ENCODE results near the gene SLC38A11.

SLC38A11 gene

GRCh38 chr2:164935118-164936101, 19.9 kb downstream of the SLC38A11 start:
- H3K4me3 ChIP-seq (ENCODE audit: severe bottlenecking), result no peak overlapping the region
- no peak for ATAC-seq (ENCODE audit: low read depth)

GRCh38 chr2:164934401-164935117, 20.8 kb downstream of the SLC38A11 start:
- Histone ChIP-seq H3K27me3 (ENCODE audit: insufficient read depth, poor library complexity, severe bottlenecking) (no peaks in the 10 kb centered on the region), H3K9me3 (ENCODE audit: severe bottlenecking) (no peaks in the 10 kb centered on the region), H3K4me3 (ENCODE audit: severe bottlenecking) (no peak overlapping the region), H3K4me1 (ENCODE audit: insufficient read depth, poor library complexity, severe bottlenecking) (no peaks in the 10 kb centered on the region), H3K36me3 (ENCODE audit: low read depth) (no peaks in the 10 kb centered on the region), H3K27ac (ENCODE audit: poor library complexity, severe bottlenecking) (no peak overlapping the region)
- no peak for TF ChIP-seq CTCF (IDR thresholded peaks at IDR 0.05; ENCODE audit: poor library complexity, severe bottlenecking)
- DNase-seq (ENCODE audit: low spot score), result no peak
- ATAC-seq (ENCODE audit: low read depth), result no peak

More at GRCh38 chr2:164935118-164936101, 19.9 kb downstream of the SLC38A11 start:
- H3K4me1 ChIP-seq (ENCODE audit: insufficient read depth, poor library complexity, severe bottlenecking), result no peaks in the 10 kb centered on the region
- no peaks in the 10 kb centered on the region for H3K9me3 ChIP-seq (ENCODE audit: severe bottlenecking)
- no peak for DNase-seq (ENCODE audit: low spot score)
- H3K36me3 ChIP-seq (ENCODE audit: low read depth), result no peaks in the 10 kb centered on the region
- TF ChIP-seq CTCF (IDR thresholded peaks at IDR 0.05; ENCODE audit: poor library complexity, severe bottlenecking), result no peak
- no peak overlapping the region for H3K27ac ChIP-seq (ENCODE audit: poor library complexity, severe bottlenecking)
- no peaks in the 10 kb centered on the region for H3K27me3 ChIP-seq (ENCODE audit: insufficient read depth, poor library complexity, severe bottlenecking)

- Histone ChIP-seq H3K36me3 (ENCODE audit: low read depth) (no peaks in the 10 kb centered on the region), H3K27ac (ENCODE audit: poor library complexity, severe bottlenecking) (no peak overlapping the region), H3K27me3 (ENCODE audit: insufficient read depth, poor library complexity, severe bottlenecking) (no peaks in the 10 kb centered on the region), H3K4me1 (ENCODE audit: insufficient read depth, poor library complexity, severe bottlenecking) (no peaks in the 10 kb centered on the region), H3K4me3 (ENCODE audit: severe bottlenecking) (no peak overlapping the region), H3K9me3 (ENCODE audit: severe bottlenecking) (no peaks in the 10 kb centered on the region)
- TF ChIP-seq CTCF (IDR thresholded peaks at IDR 0.05; ENCODE audit: poor library complexity, severe bottlenecking), result no peak
- ATAC-seq (ENCODE audit: low read depth) (no peak), DNase-seq (ENCODE audit: low spot score) (no peak)
Observed at GRCh38 chr2:164933671-164934189, 21.6 kb downstream of the SLC38A11 start.

GRCh38 chr2:164932377-164932776, 22.9 kb downstream of the SLC38A11 start:
- no peak for ATAC-seq (ENCODE audit: low read depth)
- TF ChIP-seq CTCF (IDR thresholded peaks at IDR 0.05; ENCODE audit: poor library complexity, severe bottlenecking), result no peak
- Histone ChIP-seq H3K4me3 (ENCODE audit: severe bottlenecking) (no peak overlapping the region), H3K4me1 (ENCODE audit: insufficient read depth, poor library complexity, severe bottlenecking) (no peaks in the 10 kb centered on the region), H3K36me3 (ENCODE audit: low read depth) (no peaks in the 10 kb centered on the region), H3K27ac (ENCODE audit: poor library complexity, severe bottlenecking) (no peak overlapping the region), H3K9me3 (ENCODE audit: severe bottlenecking) (no peaks in the 10 kb centered on the region), H3K27me3 (ENCODE audit: insufficient read depth, poor library complexity, severe bottlenecking) (no peaks in the 10 kb centered on the region)
- no peak for DNase-seq (ENCODE audit: low spot score)

Measured in RWPE2 (cell line).